T-helper 9 cell (primary cell): ENCODE data around the gene PANK4.

Experiments used
- DNase-seq: peaks from one replicate; pipeline ENCODE4 v3.0.0-alpha.2; 2020

PANK4 gene

GRCh38 chr1:2528016-2528415 is 1.6 kb upstream of the PANK4 start:
- no peak for DNase-seq

GRCh38 chr1:2527556-2527860 is 1.1 kb upstream of the PANK4 start:
- DNase-seq: no peak

- DNase-seq: peak; percentile 25
Measured at GRCh38 chr1:2526824-2527555, 594 bp upstream of the PANK4 start.

- DNase-seq: no peak
Measured at GRCh38 chr1:2525572-2525919, 850 bp downstream of the PANK4 start.

- peak; percentile 41 for DNase-seq
Measured at GRCh38 chr1:2523891-2524609, 2.3 kb downstream of the PANK4 start.

- DNase-seq: peak; percentile 24
Measured at GRCh38 chr1:2523191-2523890, 3.1 kb downstream of the PANK4 start.

GRCh38 chr1:2522230-2522629 is 4.2 kb downstream of the PANK4 start:
- DNase-seq: no peak

GRCh38 chr1:2520806-2521205 is 5.6 kb downstream of the PANK4 start:
- DNase-seq: no peak

GRCh38 chr1:2520206-2520605 is 6.2 kb downstream of the PANK4 start:
- no peak for DNase-seq

GRCh38 chr1:2519729-2520128 is 6.7 kb downstream of the PANK4 start:
- no peak for DNase-seq

GRCh38 chr1:2519029-2519685 is 7.2 kb downstream of the PANK4 start:
- DNase-seq: no peak

- no peak for DNase-seq
Measured at GRCh38 chr1:2518528-2518927, 7.9 kb downstream of the PANK4 start.

GRCh38 chr1:2517966-2518365 is 8.4 kb downstream of the PANK4 start:
- no peak for DNase-seq

- DNase-seq: no peak
Measured at GRCh38 chr1:2516946-2517345, 9.4 kb downstream of the PANK4 start.

GRCh38 chr1:2516124-2516523 is 10.3 kb downstream of the PANK4 start:
- no peak for DNase-seq

- DNase-seq: no peak
Measured at GRCh38 chr1:2515763-2516080, 10.7 kb downstream of the PANK4 start.

- no peak for DNase-seq
Measured at GRCh38 chr1:2514863-2515762, 11.3 kb downstream of the PANK4 start.

GRCh38 chr1:2513939-2514652 is 12.3 kb downstream of the PANK4 start:
- DNase-seq: no peak

- no peak for DNase-seq
Measured at GRCh38 chr1:2512862-2513421, 13.5 kb downstream of the PANK4 start.

- no peak for DNase-seq
Measured at GRCh38 chr1:2510366-2511155, 15.8 kb downstream of the PANK4 start.

GRCh38 chr1:2509589-2509988 is 16.8 kb downstream of the PANK4 start:
- DNase-seq: no peak
